ENCODE results near the gene INTS7.
"Not testable (repeated sequence)": the region's sequence is repeated elsewhere in the genome, so short reads cannot be mapped to it uniquely, and the experiment has no call there.

DNA sequence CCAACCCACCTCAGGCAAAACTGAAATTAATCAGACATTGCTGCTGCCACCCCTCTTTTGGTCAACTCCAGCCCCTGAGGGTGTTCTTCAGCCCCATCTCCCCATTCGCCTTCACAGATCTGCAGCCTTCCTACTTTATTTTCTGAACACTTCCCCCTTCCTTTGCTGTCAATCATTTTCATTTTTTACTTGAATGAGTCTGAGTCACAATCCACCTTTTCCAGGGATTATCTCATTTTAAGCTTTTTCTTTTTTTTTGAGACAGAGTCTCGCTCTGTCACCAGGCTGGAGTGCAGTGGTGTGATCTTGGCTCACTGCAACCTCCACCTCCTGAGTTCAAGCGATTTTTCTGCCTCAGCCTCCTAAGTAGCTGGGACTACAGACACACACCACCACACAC is 118.9 kb downstream of the INTS7 start:
- TF ChIP-seq POLR2A, CTCF (IDR thresholded peaks at IDR 0.05): not testable (repeated sequence)
